ENCODE data around the gene PPIE. TPM values are rescaled to one million over a fixed set of nuclear protein-coding genes. Genes with fewer than 3 reads are reported as not detected.
"Not testable (repeated sequence)": the region's sequence is repeated elsewhere in the genome, so short reads cannot be mapped to it uniquely, and the experiment has no call there.

PPIE gene
- total RNA-seq, 1 donor from 2014 or later, result 35.3 TPM

DNA sequence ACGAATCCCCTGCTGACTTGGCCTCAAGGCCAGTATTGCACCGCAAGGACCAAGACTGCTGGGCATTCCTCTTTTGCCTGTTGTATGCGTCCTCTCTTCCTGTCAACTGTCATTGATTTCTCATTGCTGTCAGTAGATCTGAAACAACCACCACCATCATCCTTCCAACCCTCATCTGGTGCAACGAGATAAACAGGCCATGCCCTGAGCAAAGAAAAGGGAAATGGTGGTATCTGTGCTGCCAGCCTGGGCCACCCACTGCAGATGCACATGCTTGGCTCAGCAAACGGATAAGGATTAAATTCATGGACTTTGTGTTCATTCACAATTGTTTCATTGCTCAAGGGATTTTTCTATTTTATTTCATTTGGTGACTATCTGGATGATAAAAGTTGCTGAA is 18.8 kb downstream of the PPIE start:
- DNase-seq (ENCODE audit: extremely low read depth, low read depth, low spot score), result no peak

GRCh38 chr1:39758556-39759435 is 20.1 kb downstream of the PPIE start:
- no peak for DNase-seq (ENCODE audit: extremely low read depth, low read depth, low spot score)

- no peak for DNase-seq (ENCODE audit: extremely low read depth, low read depth, low spot score)
Observed at GRCh38 chr1:39759436-39759726, 20.7 kb downstream of the PPIE start.

GRCh38 chr1:39760074-39761008 is 21.7 kb downstream of the PPIE start:
- no peak for DNase-seq (ENCODE audit: extremely low read depth, low read depth, low spot score)

- no peak for DNase-seq (ENCODE audit: extremely low read depth, low read depth, low spot score)
Observed at GRCh38 chr1:39761016-39761415, 22.3 kb downstream of the PPIE start.

DNA sequence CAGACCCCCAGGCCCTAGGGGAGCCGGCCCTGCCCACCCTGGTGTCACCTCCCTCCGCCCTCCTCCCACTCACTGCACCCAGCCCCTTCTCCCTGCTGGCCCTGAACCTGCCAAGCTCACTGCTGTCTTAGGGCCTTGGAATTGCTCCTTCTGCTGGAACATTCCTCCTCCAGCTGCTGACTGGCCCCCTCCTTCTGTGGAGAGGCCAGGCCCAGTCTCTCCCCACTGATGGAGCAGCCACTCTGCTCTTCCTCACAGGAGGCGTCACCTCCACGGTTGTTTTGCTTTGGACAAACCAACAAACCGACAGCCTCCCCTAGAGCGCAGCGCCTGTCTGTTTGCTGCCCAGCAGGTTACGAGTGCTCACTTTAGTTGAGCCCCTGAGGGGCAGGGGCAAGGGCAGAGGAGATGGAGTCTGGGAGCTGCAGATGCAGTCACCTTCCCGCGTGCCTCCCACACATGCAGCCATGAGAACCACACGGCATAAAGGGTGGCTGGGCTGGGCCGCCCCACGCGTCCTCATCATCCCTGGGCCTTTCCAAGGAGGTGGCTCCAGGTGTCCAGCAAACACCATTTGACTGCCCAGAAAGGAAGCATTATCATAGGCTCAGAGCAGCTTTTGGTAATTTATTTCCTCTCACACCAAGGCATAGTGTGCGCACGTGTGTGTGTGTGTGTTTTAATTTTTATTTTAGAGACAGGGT is 23.0 kb downstream of the PPIE start:
- no peak for DNase-seq (ENCODE audit: extremely low read depth, low read depth, low spot score)

- no peak for DNase-seq (ENCODE audit: extremely low read depth, low read depth, low spot score)
Observed at GRCh38 chr1:39762550-39763540, 24.2 kb downstream of the PPIE start.

DNA sequence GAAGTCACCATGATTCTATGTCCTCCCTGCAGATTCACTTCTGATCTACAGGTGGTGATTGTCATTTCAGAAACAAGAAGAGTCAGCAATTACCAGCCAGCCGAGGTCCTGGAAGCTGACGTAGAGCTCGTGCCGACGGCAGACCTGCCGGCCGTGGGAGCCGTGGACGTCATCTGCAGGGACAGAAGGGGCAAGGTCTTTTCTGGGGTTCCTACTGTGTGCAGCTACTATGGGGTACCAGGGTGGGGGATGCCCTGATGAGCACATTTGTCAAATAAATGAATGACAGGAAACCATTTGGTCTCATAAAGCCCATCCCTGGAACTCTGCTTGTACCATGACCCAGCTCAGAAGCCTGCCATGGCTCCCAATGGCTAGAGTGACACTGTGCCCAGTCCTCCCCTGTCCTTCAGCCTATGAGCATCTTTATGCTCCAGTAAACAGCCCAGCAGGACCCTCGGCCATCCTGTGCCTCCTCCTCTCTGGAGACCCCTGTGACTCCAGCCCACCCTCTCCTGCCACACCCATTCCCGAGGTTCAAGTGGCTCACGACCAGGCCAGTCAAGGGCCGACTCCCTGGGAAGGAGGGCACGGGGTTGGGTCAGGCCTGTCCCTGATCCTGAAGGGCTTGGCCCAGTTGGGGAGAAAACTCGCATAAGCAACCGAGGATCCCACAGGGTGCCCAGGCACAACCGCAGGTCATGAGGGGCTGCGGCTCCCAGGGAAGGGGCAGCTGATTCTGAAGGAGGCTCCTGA is 25.1 kb downstream of the PPIE start:
- not testable (repeated sequence) for DNase-seq (ENCODE audit: extremely low read depth, low read depth, low spot score)

- not testable (repeated sequence) for DNase-seq (ENCODE audit: extremely low read depth, low read depth, low spot score)
Observed at GRCh38 chr1:39764512-39764911, 25.8 kb downstream of the PPIE start.

- not testable (repeated sequence) for DNase-seq (ENCODE audit: extremely low read depth, low read depth, low spot score)
Observed at GRCh38 chr1:39766466-39766865, 27.8 kb downstream of the PPIE start.

- not testable (repeated sequence) for DNase-seq (ENCODE audit: extremely low read depth, low read depth, low spot score)
Observed at GRCh38 chr1:39769502-39769901, 30.8 kb downstream of the PPIE start.

GRCh38 chr1:39770100-39771021 is 31.7 kb downstream of the PPIE start:
- not testable (repeated sequence) for DNase-seq (ENCODE audit: extremely low read depth, low read depth, low spot score)

DNA sequence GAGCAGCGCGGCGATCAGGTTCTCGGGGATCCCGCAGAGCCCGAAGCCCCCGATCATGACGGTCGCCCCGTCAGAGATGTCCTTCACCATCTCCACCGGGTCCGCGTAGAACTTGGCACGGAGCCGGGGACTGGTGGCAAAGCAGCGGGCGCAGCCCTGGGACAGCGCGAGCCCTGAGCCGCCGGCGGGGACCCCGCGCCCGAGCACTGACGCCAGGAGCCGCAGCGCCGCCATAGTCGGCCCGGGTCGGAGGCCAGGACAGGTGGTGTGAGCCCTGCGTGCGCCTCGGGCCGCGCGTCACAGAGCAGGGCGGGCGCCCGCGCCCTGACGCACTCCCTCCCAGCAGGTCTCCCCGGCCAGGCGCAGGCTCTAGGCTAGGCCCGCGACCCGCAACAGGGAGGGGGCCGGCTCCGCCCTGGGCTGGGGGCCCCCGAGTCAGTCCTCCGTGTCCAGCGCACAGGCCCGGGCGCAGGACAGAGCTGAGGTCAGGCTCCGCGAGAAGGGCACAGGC is 32.4 kb downstream of the PPIE start, which contains the start of gene OXCT2:
TSS of gene OXCT2 (minus strand) at position 327 of the 511 bp plus-strand sequence. CDS start at position 234, 93 bp downstream.
- not testable (repeated sequence) for DNase-seq (ENCODE audit: extremely low read depth, low read depth, low spot score)

DNA sequence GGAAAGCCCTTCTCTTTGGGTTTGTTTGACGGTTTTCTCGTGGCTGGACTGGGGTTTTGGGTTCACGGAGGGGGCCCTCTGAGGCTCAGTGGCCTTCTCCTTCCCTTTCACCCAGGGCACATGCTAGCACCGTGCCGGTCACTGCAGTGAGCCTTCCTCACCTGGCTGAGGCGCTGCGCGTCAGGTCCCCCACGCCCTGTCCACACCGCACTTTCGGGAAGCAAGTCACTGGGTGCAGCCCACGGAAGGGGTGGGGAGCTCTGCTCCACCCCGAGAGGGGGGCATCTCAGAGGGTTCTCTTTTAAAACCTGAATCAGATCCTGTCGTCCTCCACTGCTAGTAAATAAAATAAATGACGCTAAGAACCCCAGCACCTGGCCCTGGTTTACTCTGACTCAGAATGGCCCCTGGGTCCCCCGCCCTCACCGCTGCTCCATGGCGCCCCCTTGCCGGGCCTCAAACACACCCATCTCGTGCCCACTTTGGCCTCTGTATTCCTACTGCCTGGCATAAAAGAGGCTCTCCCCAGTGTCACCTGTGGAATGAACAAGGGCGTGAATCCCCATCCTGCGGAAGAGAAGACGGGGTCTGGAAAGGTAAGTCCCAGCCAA is 34.8 kb downstream of the PPIE start:
- DNase-seq (ENCODE audit: extremely low read depth, low read depth, low spot score), result not testable (repeated sequence)

GRCh38 chr1:39775141-39775540 is 36.5 kb downstream of the PPIE start:
- not testable (repeated sequence) for DNase-seq (ENCODE audit: extremely low read depth, low read depth, low spot score)

GRCh38 chr1:39775676-39776399 is 37.2 kb downstream of the PPIE start:
- not testable (repeated sequence) for DNase-seq (ENCODE audit: extremely low read depth, low read depth, low spot score)

DNA sequence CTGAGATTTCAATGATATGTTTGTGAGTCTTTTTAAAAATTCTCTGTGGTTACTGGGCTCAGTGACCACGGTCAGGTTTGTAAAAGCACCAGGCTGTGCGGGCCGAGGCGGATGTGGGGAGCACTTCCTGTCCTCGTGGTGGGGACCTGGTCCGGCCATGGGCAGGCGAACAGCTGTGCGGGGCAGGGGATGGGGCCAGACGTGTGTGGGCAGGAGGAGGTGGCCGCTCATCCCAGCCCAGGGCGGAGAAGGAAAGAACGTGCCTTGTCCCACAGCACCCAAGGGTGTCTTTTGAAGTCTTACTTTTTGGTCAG is 37.7 kb downstream of the PPIE start:
- no peak for DNase-seq (ENCODE audit: extremely low read depth, low read depth, low spot score)

Data from glomerular endothelial cell (primary cell).